Parathyroid adenoma (tissue), 2 donors: Measurements from ENCODE around the gene RTN4RL2.

Source experiments
- H2AFZ ChIP-seq: fragments of 300-600 bp; sonication (generic); one replicate; pipeline ENCODE4 v1.7.0; 2017; ENCODE audit warnings: antibody characterized with exemption, mild to moderate bottlenecking
- H3K27ac ChIP-seq: fragments of 300-600 bp; sonication (generic); one replicate; pipeline ENCODE4 v1.7.0; 2017
- H3K27me3 ChIP-seq: fragments of 300-600 bp; sonication (generic); one replicate; pipeline ENCODE4 v1.7.0; 2017; ENCODE audit warnings: low read length; ENCODE audit not compliant: control insufficient read depth, insufficient read depth
- H3K36me3 ChIP-seq: fragments of 300-600 bp; sonication (generic); one replicate; pipeline ENCODE4 v1.7.0; 2017; ENCODE audit warnings: low read length; ENCODE audit not compliant: control insufficient read depth, insufficient read depth
- H3K4me1 ChIP-seq: fragments of 300-600 bp; sonication (generic); one replicate; pipeline ENCODE4 v1.7.0; 2017; ENCODE audit warnings: control low read depth
- H3K4me2 ChIP-seq: fragments of 300-600 bp; sonication (generic); one replicate; pipeline ENCODE4 v1.7.0; 2017; ENCODE audit warnings: low read length
- H3K4me3 ChIP-seq: fragments of 300-600 bp; sonication (generic); one replicate; pipeline ENCODE4 v1.7.0; 2017; ENCODE audit warnings: low read depth, low read length
- H3K79me2 ChIP-seq: fragments of 300-600 bp; sonication (generic); one replicate; pipeline ENCODE4 v1.7.0; 2017; ENCODE audit warnings: control low read depth
- H3K9ac ChIP-seq: fragments of 300-600 bp; sonication (generic); one replicate; pipeline ENCODE4 v1.7.0; 2017; ENCODE audit warnings: mild to moderate bottlenecking
- H3K9me3 ChIP-seq: fragments of 300-600 bp; sonication (generic); one replicate; pipeline ENCODE4 v1.7.0; 2017; ENCODE audit warnings: low read length; ENCODE audit not compliant: control insufficient read depth
- CTCF ChIP-seq: fragments of 300-600 bp; sonication (generic); IDR thresholded peaks from one replicate; pipeline ENCODE4 v1.7.0; 2017; ENCODE audit warnings: antibody characterized with exemption, mild to moderate bottlenecking
- donor health status: primary hyperparathyroidism.

RTN4RL2 gene

GRCh38 chr11:57485217-57485990 lies 25.1 kb downstream of the RTN4RL2 start:
- no peaks in the 10 kb centered on the region for H3K4me1 ChIP-seq
- H3K27me3 ChIP-seq = no peaks in the 10 kb centered on the region
- no peak overlapping the region for H3K9ac ChIP-seq
- TF ChIP-seq CTCF = no peak
- no peaks in the 10 kb centered on the region for H3K36me3 ChIP-seq
- H3K27ac ChIP-seq = no peak overlapping the region
- no peak overlapping the region for H3K4me2 ChIP-seq
- H3K79me2 ChIP-seq = no peaks in the 10 kb centered on the region
- H2AFZ ChIP-seq = no peak overlapping the region
- no peak overlapping the region for H3K4me3 ChIP-seq
- H3K9me3 ChIP-seq = no peaks in the 10 kb centered on the region

- TF ChIP-seq CTCF = no peak
- no peak overlapping the region for H2AFZ ChIP-seq
- H3K27ac ChIP-seq = no peak overlapping the region
- H3K9ac ChIP-seq = no peak overlapping the region
- H3K79me2 ChIP-seq = no peaks in the 10 kb centered on the region
- no peaks in the 10 kb centered on the region for H3K4me1 ChIP-seq
- no peaks in the 10 kb centered on the region for H3K27me3 ChIP-seq
- no peaks in the 10 kb centered on the region for H3K36me3 ChIP-seq
- H3K4me2 ChIP-seq = no peak overlapping the region
- no peaks in the 10 kb centered on the region for H3K9me3 ChIP-seq
- H3K4me3 ChIP-seq = no peak overlapping the region
Observed at GRCh38 chr11:57487021-57487778, 26.9 kb downstream of the RTN4RL2 start.

GRCh38 chr11:57487920-57488659 lies 27.8 kb downstream of the RTN4RL2 start:
- Histone ChIP-seq H3K4me3 (no peak overlapping the region), H3K27ac (no peak overlapping the region), H3K36me3 (no peaks in the 10 kb centered on the region), H3K4me2 (no peak overlapping the region), H3K4me1 (no peaks in the 10 kb centered on the region), H2AFZ (no peak overlapping the region), H3K9me3 (no peaks in the 10 kb centered on the region), H3K9ac (no peak overlapping the region), H3K79me2 (no peaks in the 10 kb centered on the region), H3K27me3 (no peaks in the 10 kb centered on the region)
- no peak for TF ChIP-seq CTCF

- Histone ChIP-seq H3K36me3 (no peaks in the 10 kb centered on the region), H3K9ac (no peak overlapping the region), H3K4me2 (no peak overlapping the region), H3K27ac (no peak overlapping the region), H3K79me2 (no peaks in the 10 kb centered on the region), H2AFZ (no peak overlapping the region), H3K27me3 (no peaks in the 10 kb centered on the region), H3K9me3 (no peaks in the 10 kb centered on the region), H3K4me3 (no peak overlapping the region), H3K4me1 (no peaks in the 10 kb centered on the region)
- no peak for TF ChIP-seq CTCF
Observed at GRCh38 chr11:57490456-57491248, 30.3 kb downstream of the RTN4RL2 start.
